Measurements from ENCODE around the gene AQP6.

Gene AQP6

DNA sequence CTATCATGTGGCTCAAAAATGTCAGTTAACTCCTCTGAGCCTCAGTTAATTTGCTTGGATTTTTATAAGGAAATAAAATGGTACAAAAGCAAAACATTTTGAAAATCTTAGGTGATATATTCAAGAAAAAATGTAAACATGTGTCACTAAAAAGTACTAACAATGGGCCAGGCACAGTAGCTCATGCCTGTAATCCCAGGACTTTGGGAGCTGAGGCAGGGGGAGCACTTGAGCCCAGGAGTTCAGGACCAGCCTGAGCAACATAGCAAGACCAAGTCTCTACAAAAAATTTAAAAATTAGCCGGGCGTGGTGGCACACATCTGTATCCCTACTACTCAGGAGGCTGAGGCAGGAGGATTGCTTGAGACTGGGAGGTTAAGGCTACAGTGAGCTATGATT is 25.7 kb downstream of the AQP6 start:
- no peak overlapping the region for H3K9ac ChIP-seq (ENCODE audit: low read length)
- no peaks in the 10 kb centered on the region for H3K9me3 ChIP-seq (ENCODE audit: control insufficient read depth, low read length)
- no peak overlapping the region for H2AFZ ChIP-seq (ENCODE audit: low read depth, low read length)
- H3K4me1 ChIP-seq (ENCODE audit: control insufficient read depth, insufficient read depth, low read depth, low read length), result no peaks in the 10 kb centered on the region
- no peak overlapping the region for H2BK120ac ChIP-seq (ENCODE audit: low read depth, low read length)
- H4K8ac ChIP-seq (ENCODE audit: low read length), result no peak overlapping the region
- H3K27ac ChIP-seq (ENCODE audit: low read length, poor library complexity, severe bottlenecking), result no peak overlapping the region
- no peak overlapping the region for H3K4me3 ChIP-seq (ENCODE audit: insufficient read depth in 1 of 2, low read depth in 1 of 2, low read length in 2 of 2)
- DNase-seq, result no peak
- H3K14ac ChIP-seq (ENCODE audit: low read length in 2 of 2), result no peak overlapping the region
- H3K36me3 ChIP-seq (ENCODE audit: control insufficient read depth in 1 of 2, insufficient read depth in 2 of 2, low read depth in 1 of 2, low read length in 2 of 2), result peaks cover 19 to 64% of the 10 kb centered on the region in 2 experiments
- H2BK15ac ChIP-seq (ENCODE audit: low read depth, poor library complexity, severe bottlenecking), result no peak overlapping the region
- H2AK5ac ChIP-seq (ENCODE audit: low read length, severe bottlenecking), result no peak overlapping the region
- H2BK12ac ChIP-seq (ENCODE audit: low read length in 2 of 2), result no peak overlapping the region
- H3K23ac ChIP-seq (ENCODE audit: low read length in 2 of 2), result no peak overlapping the region
- peaks cover 6% of the 10 kb centered on the region for H3K79me1 ChIP-seq (replicated peaks; ENCODE audit: low read length, poor library complexity, severe bottlenecking)
- no CpG with 5 or more reads among the region's 2 CpGs for WGBS
- no peaks in the 10 kb centered on the region for H3K27me3 ChIP-seq (ENCODE audit: control insufficient read depth in 1 of 2, insufficient read depth in 1 of 2, low read length in 2 of 2)
- H3K18ac ChIP-seq (ENCODE audit: low read depth in 1 of 2, low read length in 2 of 2), result no peak overlapping the region
- no peak overlapping the region for H4K91ac ChIP-seq (ENCODE audit: low read length)
- H3K4me2 ChIP-seq (ENCODE audit: low read length, poor library complexity, severe bottlenecking), result no peak overlapping the region
- no peak overlapping the region for H2BK5ac ChIP-seq (ENCODE audit: low read depth, low read length, poor library complexity, severe bottlenecking)
- no peak overlapping the region for H3K4ac ChIP-seq (ENCODE audit: low read depth in 1 of 2, low read length in 2 of 2)

DNA sequence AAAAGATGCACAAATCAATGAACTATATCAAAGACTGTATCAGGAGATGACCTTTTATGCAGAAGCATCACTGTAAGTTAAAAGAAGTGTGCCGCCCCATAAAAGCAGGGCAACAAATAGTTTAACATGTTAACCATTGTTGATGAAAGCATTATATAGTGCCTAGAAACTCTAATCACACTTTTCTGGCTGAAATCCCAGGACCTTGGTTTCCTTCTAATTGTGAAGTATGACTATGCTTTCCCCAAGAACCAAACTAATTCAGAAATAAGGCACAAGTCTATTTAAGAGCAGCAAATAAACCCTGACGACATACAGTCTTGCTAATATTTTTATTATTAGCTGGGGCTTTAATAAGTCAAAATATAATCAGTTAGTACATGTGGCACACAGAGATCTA is 30.8 kb downstream of the AQP6 start:
- Histone ChIP-seq H4K8ac (ENCODE audit: low read length) (no peak overlapping the region), H4K91ac (ENCODE audit: low read length) (no peak overlapping the region), H2BK12ac (ENCODE audit: low read length in 2 of 2) (no peak overlapping the region), H2AK5ac (ENCODE audit: low read length, severe bottlenecking) (no peak overlapping the region), H2BK5ac (ENCODE audit: low read depth, low read length, poor library complexity, severe bottlenecking) (no peak overlapping the region), H3K9ac (ENCODE audit: low read length) (no peak overlapping the region), H3K27me3 (ENCODE audit: control insufficient read depth in 1 of 2, insufficient read depth in 1 of 2, low read length in 2 of 2) (no peaks in the 10 kb centered on the region), H3K4me3 (ENCODE audit: insufficient read depth in 1 of 2, low read depth in 1 of 2, low read length in 2 of 2) (no peak overlapping the region), H3K4me2 (ENCODE audit: low read length, poor library complexity, severe bottlenecking) (no peak overlapping the region), H3K27ac (ENCODE audit: low read length, poor library complexity, severe bottlenecking) (no peak overlapping the region), H3K9me3 (ENCODE audit: control insufficient read depth, low read length) (no peaks in the 10 kb centered on the region), H3K4ac (ENCODE audit: low read depth in 1 of 2, low read length in 2 of 2) (no peak overlapping the region), H3K4me1 (ENCODE audit: control insufficient read depth, insufficient read depth, low read depth, low read length) (peaks cover 5% of the 10 kb centered on the region), H3K36me3 (ENCODE audit: control insufficient read depth in 1 of 2, insufficient read depth in 2 of 2, low read depth in 1 of 2, low read length in 2 of 2) (peaks cover 10 to 34% of the 10 kb centered on the region in 2 experiments), H3K14ac (ENCODE audit: low read length in 2 of 2) (no peak overlapping the region), H2BK120ac (ENCODE audit: low read depth, low read length) (no peak overlapping the region), H3K23ac (ENCODE audit: low read length in 2 of 2) (no peak overlapping the region), H2BK15ac (ENCODE audit: low read depth, poor library complexity, severe bottlenecking) (no peak overlapping the region), H3K18ac (ENCODE audit: low read depth in 1 of 2, low read length in 2 of 2) (no peak overlapping the region), H3K79me1 (replicated peaks; ENCODE audit: low read length, poor library complexity, severe bottlenecking) (peaks cover 17% of the 10 kb centered on the region), H2AFZ (ENCODE audit: low read depth, low read length) (no peak overlapping the region)
- no peak for DNase-seq
- WGBS, result no CpG with 5 or more reads among the region's 2 CpGs

DNA sequence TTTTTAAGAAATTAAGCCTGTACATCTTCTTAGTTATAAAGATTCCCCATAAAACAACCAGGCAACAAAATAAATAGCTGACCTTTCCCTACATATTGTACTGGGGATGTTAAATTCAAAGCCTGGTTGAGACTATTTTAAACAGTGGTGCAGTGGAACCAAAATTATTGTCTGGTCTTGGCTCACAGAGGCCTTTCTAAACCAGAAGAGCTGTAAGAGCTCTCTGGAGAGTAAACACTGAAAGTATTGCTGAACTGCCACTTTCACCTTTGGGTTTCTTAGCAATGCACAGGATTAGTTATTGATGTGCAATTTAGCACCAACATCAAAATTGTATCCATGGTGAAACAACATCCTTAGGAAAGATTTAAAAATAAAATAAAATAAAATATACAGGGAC is 31.9 kb downstream of the AQP6 start:
- Histone ChIP-seq H4K91ac (ENCODE audit: low read length) (no peak overlapping the region), H3K18ac (ENCODE audit: low read depth in 1 of 2, low read length in 2 of 2) (no peak overlapping the region), H2AK5ac (ENCODE audit: low read length, severe bottlenecking) (no peak overlapping the region)

DNA sequence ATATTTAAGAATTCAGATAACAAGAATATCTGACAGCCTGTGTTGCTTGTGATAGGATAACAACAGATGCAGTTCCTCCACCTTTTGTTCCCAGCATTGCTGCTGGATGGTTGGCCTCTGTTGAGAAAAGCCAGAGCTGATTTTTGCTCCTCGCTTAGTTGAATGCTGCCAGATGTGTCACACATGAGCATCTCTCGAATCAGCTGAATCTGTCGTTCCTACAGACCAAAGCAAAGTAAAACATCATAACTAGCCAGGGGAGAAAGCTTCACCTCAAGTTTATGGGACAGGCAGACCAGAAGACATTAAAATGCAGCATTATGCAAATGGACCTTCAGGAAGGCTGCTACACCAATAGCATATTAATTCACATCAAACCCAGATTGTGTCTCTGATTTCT is 32.4 kb downstream of the AQP6 start:
- no peak overlapping the region for H3K4me2 ChIP-seq (ENCODE audit: low read length, poor library complexity, severe bottlenecking)
- no peak overlapping the region for H3K23ac ChIP-seq (ENCODE audit: low read length in 2 of 2)
- no peak overlapping the region for H3K4me3 ChIP-seq (ENCODE audit: insufficient read depth in 1 of 2, low read depth in 1 of 2, low read length in 2 of 2)
- H3K27me3 ChIP-seq (ENCODE audit: control insufficient read depth in 1 of 2, insufficient read depth in 1 of 2, low read length in 2 of 2), result no peaks in the 10 kb centered on the region
- no peak overlapping the region for H2BK12ac ChIP-seq (ENCODE audit: low read length in 2 of 2)
- no peak overlapping the region for H2BK5ac ChIP-seq (ENCODE audit: low read depth, low read length, poor library complexity, severe bottlenecking)
- H3K36me3 ChIP-seq (ENCODE audit: control insufficient read depth in 1 of 2, insufficient read depth in 2 of 2, low read depth in 1 of 2, low read length in 2 of 2), result peaks cover 9 to 24% of the 10 kb centered on the region in 2 experiments
- DNase-seq, result no peak
- H3K9me3 ChIP-seq (ENCODE audit: control insufficient read depth, low read length), result no peaks in the 10 kb centered on the region
- H2AFZ ChIP-seq (ENCODE audit: low read depth, low read length), result no peak overlapping the region
- no peak overlapping the region for H2BK120ac ChIP-seq (ENCODE audit: low read depth, low read length)
- H2BK15ac ChIP-seq (ENCODE audit: low read depth, poor library complexity, severe bottlenecking), result no peak overlapping the region
- H3K14ac ChIP-seq (ENCODE audit: low read length in 2 of 2), result no peak overlapping the region
- WGBS, result 90% methylated on average over 3 of the region's 3 CpGs
- no peak overlapping the region for H3K18ac ChIP-seq (ENCODE audit: low read depth in 1 of 2, low read length in 2 of 2)
- no peak overlapping the region for H3K4ac ChIP-seq (ENCODE audit: low read depth in 1 of 2, low read length in 2 of 2)
- peaks cover 23% of the 10 kb centered on the region for H3K79me1 ChIP-seq (replicated peaks; ENCODE audit: low read length, poor library complexity, severe bottlenecking)
- H3K4me1 ChIP-seq (ENCODE audit: control insufficient read depth, insufficient read depth, low read depth, low read length), result peaks cover 5% of the 10 kb centered on the region
- no peak overlapping the region for H4K8ac ChIP-seq (ENCODE audit: low read length)
- no peak overlapping the region for H2AK5ac ChIP-seq (ENCODE audit: low read length, severe bottlenecking)
- H3K9ac ChIP-seq (ENCODE audit: low read length), result no peak overlapping the region
- no peak overlapping the region for H4K91ac ChIP-seq (ENCODE audit: low read length)
- H3K27ac ChIP-seq (ENCODE audit: low read length, poor library complexity, severe bottlenecking), result no peak overlapping the region

More for the DNA sequence above, 31.9 kb downstream of the AQP6 start:
- peaks cover 22% of the 10 kb centered on the region for H3K79me1 ChIP-seq (replicated peaks; ENCODE audit: low read length, poor library complexity, severe bottlenecking)
- H3K9me3 ChIP-seq (ENCODE audit: control insufficient read depth, low read length), result no peaks in the 10 kb centered on the region
- no peak overlapping the region for H3K23ac ChIP-seq (ENCODE audit: low read length in 2 of 2)
- H3K4me3 ChIP-seq (ENCODE audit: insufficient read depth in 1 of 2, low read depth in 1 of 2, low read length in 2 of 2), result no peak overlapping the region
- no peak overlapping the region for H3K9ac ChIP-seq (ENCODE audit: low read length)
- H3K14ac ChIP-seq (ENCODE audit: low read length in 2 of 2), result no peak overlapping the region
- H2BK5ac ChIP-seq (ENCODE audit: low read depth, low read length, poor library complexity, severe bottlenecking), result no peak overlapping the region
- H4K8ac ChIP-seq (ENCODE audit: low read length), result no peak overlapping the region
- DNase-seq, result peak; percentile 21
- H2BK12ac ChIP-seq (ENCODE audit: low read length in 2 of 2), result no peak overlapping the region
- peaks cover 10 to 25% of the 10 kb centered on the region in 2 experiments for H3K36me3 ChIP-seq (ENCODE audit: control insufficient read depth in 1 of 2, insufficient read depth in 2 of 2, low read depth in 1 of 2, low read length in 2 of 2)
- H2BK120ac ChIP-seq (ENCODE audit: low read depth, low read length), result no peak overlapping the region
- peaks cover 5% of the 10 kb centered on the region for H3K4me1 ChIP-seq (ENCODE audit: control insufficient read depth, insufficient read depth, low read depth, low read length)
- no peak overlapping the region for H2BK15ac ChIP-seq (ENCODE audit: low read depth, poor library complexity, severe bottlenecking)
- no peak overlapping the region for H3K4ac ChIP-seq (ENCODE audit: low read depth in 1 of 2, low read length in 2 of 2)
- no peak overlapping the region for H2AFZ ChIP-seq (ENCODE audit: low read depth, low read length)
- H3K27me3 ChIP-seq (ENCODE audit: control insufficient read depth in 1 of 2, insufficient read depth in 1 of 2, low read length in 2 of 2), result no peaks in the 10 kb centered on the region
- H3K4me2 ChIP-seq (ENCODE audit: low read length, poor library complexity, severe bottlenecking), result no peak overlapping the region
- no peak overlapping the region for H3K27ac ChIP-seq (ENCODE audit: low read length, poor library complexity, severe bottlenecking)

Data from mesenchymal stem cell (in vitro differentiated cells and primary cell).